Lung (tissue), 13 donors: ENCODE measurements around the gene LRRN4. TPM values are rescaled to one million over a fixed set of nuclear protein-coding genes. Genes with fewer than 3 reads are reported as not detected.

Source experiments
- ATAC-seq: fragments of 200-7000 bp; cut with Tn5 transposase; one replicate; pipeline ENCODE4 v1.9.1; 2020; ENCODE audit warnings: moderate number of reproducible peaks; ENCODE audit not compliant: insufficient read depth, low FRiP score
- DNase-seq, 3 donors: peaks; one replicate each; pipeline ENCODE4 v3.0.0-alpha.2; 2013 to 2017
- H3K27ac ChIP-seq, 2 donors: one replicate each; pipeline ENCODE4 v1.5.1; 2013; ENCODE audit warnings: mild to moderate bottlenecking in 2 of 2, moderate library complexity in 2 of 2, control low read depth in 1 of 2, inconsistent platforms in 1 of 2, low read depth in 1 of 2, low read length in 1 of 2
- H3K27me3 ChIP-seq, 3 donors: one replicate each; pipeline ENCODE4 v1.5.1; 2013; ENCODE audit warnings: low read length in 2 of 3; ENCODE audit not compliant: control insufficient read depth in 3 of 3, insufficient read depth in 3 of 3
- H3K36me3 ChIP-seq, 4 donors: one replicate each; pipeline ENCODE4 v1.5.1; 2013; ENCODE audit warnings: low read length in 4 of 4, mild to moderate bottlenecking in 1 of 4, moderate library complexity in 1 of 4; ENCODE audit not compliant: control insufficient read depth in 4 of 4, insufficient read depth in 4 of 4
- H3K4me1 ChIP-seq, 5 donors: one replicate each; pipeline ENCODE4 v1.5.1; 2013; ENCODE audit warnings: low read length in 5 of 5, mild to moderate bottlenecking in 2 of 5, moderate library complexity in 1 of 5; ENCODE audit not compliant: control insufficient read depth in 5 of 5, insufficient read depth in 5 of 5
- H3K4me3 ChIP-seq: one replicate; pipeline ENCODE4 v1.5.1; 2013; ENCODE audit warnings: mild to moderate bottlenecking, control low read depth, moderate library complexity
- H3K9ac ChIP-seq, 2 donors: one replicate each; pipeline ENCODE4 v1.5.1; 2013; ENCODE audit warnings: low read length in 2 of 2, control low read depth in 1 of 2; ENCODE audit not compliant: insufficient read depth in 1 of 2
- H3K9me3 ChIP-seq, 4 donors: one replicate each; pipeline ENCODE4 v1.5.1; 2013; ENCODE audit warnings: low read length in 3 of 4, mild to moderate bottlenecking in 1 of 4, moderate library complexity in 1 of 4; ENCODE audit not compliant: control insufficient read depth in 4 of 4, insufficient read depth in 3 of 4
- CTCF ChIP-seq: IDR thresholded peaks from 2 replicates; pipeline ENCODE4 v1.5.1; 2012; ENCODE audit warnings: mild to moderate bottlenecking; ENCODE audit errors: control extremely low read depth, extremely low read depth
- WGBS, 2 donors: extraction: QIAGEN DNeasy Blood & Tissue Kit; methylation state at CpG; one replicate each; pipeline ENCODE4 v1.1.7; 2013; 5-methylcytosine and 5-hydroxymethylcytosine counted together
- polyA plus RNA-seq, 2 donors: library from polyadenylated mRNA; stranded (reverse); fragments of 200-250 nt; gene quantifications; one replicate each; pipeline ENCODE4 v1.2.1, GENCODE V29; 2013
- small RNA-seq: library from RNA; depleted of rRNA; stranded (forward); fragments of <200 nt; gene quantifications from one replicate; pipeline ENCODE3, GENCODE V24; 2014; ENCODE audit warnings: low replicate concordance
- total RNA-seq, 2 donors: library from RNA; depleted of rRNA in 1 of 2; stranded (reverse); fragments of >200 nt in 1 of 2; gene quantifications; one replicate each; pipeline ENCODE4 v1.2.1, GENCODE V29; 2014 to 2021
- donor health status: control.
- donor health status: control.
- donor health status: Bipolar disorder and iron deficiency.
- donor health status: healthy.
- donor health status: DM: yes; HTN: yes; CAD: no.

LRRN4 gene
- total and polyA plus RNA-seq, 4 donors, result 9.8 to 62.3 (median 23.5) TPM

DNA sequence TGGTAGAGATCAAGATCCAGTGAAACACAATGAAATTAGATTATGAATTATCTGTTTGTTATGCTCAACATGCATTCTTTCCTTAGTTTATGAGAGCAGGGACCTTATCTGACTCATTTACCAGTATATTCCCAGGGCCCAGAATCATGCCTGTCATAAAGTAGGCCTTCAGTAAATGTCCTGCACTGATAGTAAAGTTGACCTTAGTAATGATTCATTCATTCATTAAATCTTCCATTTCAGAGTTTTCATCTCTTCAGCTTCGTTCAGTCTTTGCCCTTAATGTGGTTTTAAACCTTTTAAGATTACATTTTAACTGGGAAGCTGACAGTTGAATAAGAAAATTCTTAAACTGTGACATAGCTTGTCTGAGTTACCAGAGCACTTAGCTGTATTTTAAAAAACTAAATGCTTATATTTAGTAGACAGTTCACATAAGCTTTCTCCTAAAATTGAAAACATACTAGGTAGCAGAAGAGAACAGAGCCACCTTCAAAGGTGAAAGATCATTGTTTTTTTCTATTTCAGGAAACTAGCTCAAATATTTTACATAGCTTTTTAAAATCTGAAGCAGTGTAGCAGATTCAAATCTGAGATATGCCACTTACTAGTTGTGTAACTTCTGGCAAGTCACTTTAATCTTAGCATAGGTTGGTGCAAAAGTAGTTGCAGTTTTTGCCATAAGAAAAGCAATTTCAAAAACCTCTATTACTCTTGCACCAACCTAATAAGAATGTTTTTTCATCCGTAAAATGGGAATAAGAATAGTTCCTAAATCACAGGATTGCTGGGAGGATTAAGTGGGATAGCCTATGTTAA lies 62.0 kb downstream of the LRRN4 start:
- no peak for TF ChIP-seq CTCF
- no peaks in the 10 kb centered on the region for H3K9me3 ChIP-seq
- no peaks in the 10 kb centered on the region for H3K27me3 ChIP-seq
- 85 to 94% methylated on average over 2 of the region's 2 CpGs for WGBS, 2 donors
- ATAC-seq (no peak), DNase-seq (no peak)
- peaks cover 0 to 11% (median 5%) of the 10 kb centered on the region in 4 donors for H3K36me3 ChIP-seq
- H3K4me3 ChIP-seq, result no peak overlapping the region
- H3K4me1 ChIP-seq, result no peaks in the 10 kb centered on the region
- no peak overlapping the region for H3K27ac ChIP-seq
- no peak overlapping the region for H3K9ac ChIP-seq

GRCh38 chr20:5990946-5991345 lies 62.9 kb downstream of the LRRN4 start:
- peaks cover 0 to 11% (median 6%) of the 10 kb centered on the region in 4 donors for H3K36me3 ChIP-seq
- ATAC-seq, result no peak
- TF ChIP-seq CTCF, result no peak

More at GRCh38 chr20:5990946-5991345, 62.9 kb downstream of the LRRN4 start:
- Histone ChIP-seq H3K27ac (no peak overlapping the region), H3K9ac (no peak overlapping the region), H3K9me3 (no peaks in the 10 kb centered on the region), H3K27me3 (no peaks in the 10 kb centered on the region), H3K4me3 (no peak overlapping the region), H3K4me1 (no peaks in the 10 kb centered on the region)
- no peak for DNase-seq
- WGBS, 2 donors, result 68 to 84% methylated on average over 3 of the region's 3 CpGs

Small RNA genes lying within 50 kb of the gene (small RNA-seq; reads per million reads assigned to genes)
- not detected for gene RN7SL498P

Other genes with a start within 250 kb of the LRRN4 start
- gene CHGB, start 142.6 kb downstream of the LRRN4 start, total RNA-seq, result 1 to 10 TPM in 1 of 2 donors, under 1 TPM in 1; 0.92 to 3.7 TPM
- under 1 TPM; 0.22 to 0.72 TPM for gene CHGB, start 142.6 kb downstream of the LRRN4 start, polyA plus RNA-seq
- gene TRMT6, start 103.5 kb downstream of the LRRN4 start, total RNA-seq, result 10 to 100 TPM in 1 of 2 donors, 1 to 10 TPM in 1; 5.5 to 12.2 TPM
- gene TRMT6, start 103.5 kb downstream of the LRRN4 start, polyA plus RNA-seq, result 10 to 100 TPM in 1 of 2 donors, 1 to 10 TPM in 1; 9.5 to 17.0 TPM
- 1 to 10 TPM; 4.4 to 7.2 TPM for gene MCM8, start 103.4 kb downstream of the LRRN4 start, total RNA-seq
- gene MCM8, start 103.4 kb downstream of the LRRN4 start, polyA plus RNA-seq, result 1 to 10 TPM; 2.0 to 2.2 TPM
- gene CRLS1, start 47.9 kb downstream of the LRRN4 start, total RNA-seq, result 10 to 100 TPM; 40.2 to 46.2 TPM
- 10 to 100 TPM; 42.9 to 84.8 TPM for gene CRLS1, start 47.9 kb downstream of the LRRN4 start, polyA plus RNA-seq
- 1 to 10 TPM; 1.9 to 2.4 TPM for gene FERMT1, start 69.0 kb upstream of the LRRN4 start, total RNA-seq
- gene FERMT1, start 69.0 kb upstream of the LRRN4 start, polyA plus RNA-seq, result under 1 TPM; 0.83 to 0.98 TPM